HG03558 (cell line): ENCODE results near the gene SVBP.
"Not testable (repeated sequence)": the region's sequence is repeated elsewhere in the genome, so short reads cannot be mapped to it uniquely, and the experiment has no call there.

Source experiments
- ATAC-seq: cut with Tn5 transposase; IDR thresholded peaks from one replicate; pipeline ENCODE4 v1.9.1; 2021; ENCODE audit warnings: moderate number of reproducible peaks; ENCODE audit not compliant: unreplicated experiment; ENCODE audit errors: extremely low read depth

The SVBP gene

DNA sequence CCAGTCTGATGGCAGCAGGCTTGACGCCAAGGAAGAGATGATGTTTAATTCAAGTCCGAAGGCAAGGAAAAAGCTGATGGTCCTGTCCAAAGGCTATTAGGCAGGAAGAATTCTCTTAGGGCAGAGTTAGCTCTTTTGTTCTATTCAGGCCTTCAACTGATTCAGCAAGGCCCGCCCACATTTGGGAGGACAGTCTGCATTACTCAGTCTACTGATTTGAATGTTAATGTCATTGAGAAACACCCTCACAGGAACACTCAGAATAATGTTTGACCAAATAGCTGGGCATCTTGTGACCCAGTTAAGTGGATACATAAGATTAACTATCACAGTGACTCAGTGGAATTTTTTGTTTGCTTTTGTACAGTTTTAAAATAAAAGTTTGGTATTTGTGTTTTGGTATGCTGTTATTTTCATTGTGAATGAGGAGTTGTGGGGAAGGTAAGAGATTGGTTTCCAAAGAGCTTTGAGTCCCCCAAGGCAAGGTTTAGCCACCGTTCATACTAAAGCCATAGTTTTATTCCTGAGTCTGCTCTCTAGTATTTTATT, 27.5 kb upstream of the SVBP start:
- ATAC-seq, result no peak

DNA sequence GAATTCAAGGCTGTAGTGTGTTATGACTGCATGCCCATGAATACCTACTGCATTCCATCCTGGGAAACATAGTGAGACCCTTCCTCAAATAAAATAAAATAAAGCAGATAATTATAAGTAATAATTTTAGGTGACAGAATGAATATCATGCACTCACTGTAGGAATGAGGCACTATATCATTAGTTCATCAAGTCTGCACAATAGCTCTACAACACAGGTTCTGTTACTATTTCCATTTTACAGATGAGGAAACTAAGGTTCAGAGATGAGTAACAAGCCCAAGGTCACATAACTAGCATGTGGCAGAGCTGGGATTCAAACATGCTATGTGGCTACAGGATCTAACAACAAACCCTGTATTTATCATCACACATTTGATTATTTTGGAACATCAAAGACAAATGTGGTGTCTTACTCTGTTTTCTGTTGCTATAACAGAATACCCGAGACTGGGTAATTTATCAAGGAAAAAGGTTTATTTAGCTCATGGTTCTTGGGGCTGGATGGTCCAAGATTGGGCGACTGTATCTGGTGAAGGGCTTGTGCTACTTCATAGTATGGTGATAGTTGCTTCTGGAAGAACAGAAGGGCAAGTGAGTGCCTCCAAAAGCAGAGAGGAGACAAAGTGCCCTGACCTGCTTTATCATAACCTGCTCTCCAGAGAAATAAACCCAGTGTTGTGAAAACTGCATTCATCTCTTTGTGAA, 24.4 kb upstream of the SVBP start:
- no peak for ATAC-seq

DNA sequence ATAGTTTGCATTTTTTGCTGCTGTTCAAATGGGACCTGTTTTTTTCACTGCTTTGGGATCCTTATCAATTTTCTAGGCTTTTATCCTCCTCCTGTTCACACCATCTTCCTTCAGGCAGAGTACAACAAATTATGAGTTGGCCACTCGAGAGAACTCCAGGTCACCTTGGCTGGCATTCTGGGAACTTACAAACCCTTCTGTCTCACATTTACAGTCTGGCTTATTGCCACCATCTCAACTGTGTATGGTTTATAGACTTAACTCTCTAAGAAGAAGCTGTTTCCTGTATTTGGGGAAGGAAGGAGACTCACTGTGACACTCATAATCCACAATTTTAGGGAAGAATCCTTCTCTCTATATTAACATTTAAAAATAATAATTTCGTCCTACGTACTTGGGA, 23.8 kb upstream of the SVBP start:
- ATAC-seq, result no peak

DNA sequence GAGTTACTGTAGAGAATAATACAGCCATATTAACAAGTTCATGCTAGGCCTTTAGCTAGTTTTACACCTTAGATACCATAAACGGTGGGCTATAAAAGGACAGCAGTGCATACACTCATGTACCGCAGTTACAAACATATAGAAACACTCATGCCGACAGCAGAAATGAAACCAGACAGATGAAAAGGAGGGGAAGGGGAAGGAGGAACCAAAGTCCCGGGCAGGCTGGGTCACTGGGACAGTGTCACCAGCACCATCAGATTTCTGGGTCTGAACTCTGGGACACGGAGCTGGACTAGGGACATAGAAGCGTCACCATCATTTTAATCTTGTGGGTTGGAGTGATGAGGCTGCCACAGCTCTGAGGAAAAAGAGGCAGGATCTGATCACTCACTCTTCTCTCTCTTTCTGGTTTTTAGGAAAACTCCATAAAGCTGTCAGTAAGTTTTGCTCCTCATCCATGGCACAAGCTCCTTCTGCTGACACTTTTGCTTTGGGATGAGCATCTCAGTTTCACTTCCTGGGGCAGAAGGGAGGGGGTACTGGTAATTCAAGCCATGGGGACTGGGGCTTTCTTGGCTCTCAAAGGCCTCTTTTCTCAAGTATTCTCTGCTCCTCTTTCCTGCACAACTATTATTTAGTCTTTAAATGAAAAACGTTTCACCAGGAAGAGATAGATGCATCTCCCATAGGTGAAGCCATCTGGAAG, 21.4 kb upstream of the SVBP start:
- ATAC-seq, result no peak

DNA sequence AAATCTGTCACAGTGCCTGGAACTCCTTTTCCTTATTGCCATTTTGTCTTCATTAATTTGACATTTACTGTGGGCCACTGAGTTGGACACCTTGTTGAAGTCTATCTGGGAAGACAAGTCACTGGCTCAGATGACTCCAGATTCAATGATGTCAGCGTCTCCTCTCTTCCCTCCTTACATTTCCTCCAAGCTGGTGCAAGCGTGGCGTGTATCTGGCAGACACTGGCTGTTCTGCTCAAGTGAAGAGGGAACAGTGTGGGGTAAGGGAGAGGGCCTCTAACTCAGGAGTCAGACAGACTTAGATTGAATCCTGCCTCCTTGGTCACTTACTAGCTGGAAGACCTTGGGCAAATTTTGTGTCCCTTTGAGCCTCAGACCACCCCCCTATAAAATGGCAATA, 20.5 kb upstream of the SVBP start:
- no peak for ATAC-seq

DNA sequence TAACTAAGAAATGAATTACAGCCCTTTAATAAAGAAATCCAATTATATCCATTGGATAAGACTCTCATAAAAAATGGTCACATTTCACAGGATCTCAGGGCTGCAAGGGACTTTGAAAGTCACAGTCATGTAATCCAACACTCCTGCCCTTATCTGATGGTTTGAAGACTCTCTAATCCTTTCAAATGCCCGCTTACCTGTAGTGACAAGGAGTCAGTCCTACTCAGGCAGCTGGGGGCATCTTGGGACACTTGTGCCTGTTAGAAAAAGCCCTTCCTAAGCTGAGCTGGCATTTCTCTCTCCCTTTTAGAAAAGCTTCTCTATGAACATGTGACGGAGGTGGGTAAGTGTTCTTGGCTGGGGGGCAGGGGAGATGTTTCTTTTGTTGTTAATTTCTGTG, 18.2 kb upstream of the SVBP start:
- no peak for ATAC-seq

DNA sequence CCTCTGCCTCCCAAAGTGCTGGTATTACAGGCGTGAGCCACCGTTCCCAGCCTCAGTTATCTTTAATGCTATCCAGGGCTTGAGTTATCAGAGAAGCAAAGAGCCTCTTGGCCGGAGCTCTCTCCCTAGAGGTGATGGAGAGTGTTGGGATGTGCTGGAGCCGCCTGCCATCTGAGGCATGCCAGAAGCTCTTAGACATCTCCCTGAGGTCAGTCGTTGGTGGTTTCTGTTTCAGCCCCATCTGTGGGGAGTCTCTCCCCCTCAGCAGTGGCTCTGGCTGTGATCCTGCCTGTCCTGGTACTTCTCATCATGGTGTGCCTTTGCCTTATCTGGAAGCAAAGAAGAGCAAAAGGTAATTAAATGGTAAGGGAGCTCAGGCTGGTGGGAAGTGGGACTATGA, 17.6 kb upstream of the SVBP start:
- ATAC-seq, result no peak

DNA sequence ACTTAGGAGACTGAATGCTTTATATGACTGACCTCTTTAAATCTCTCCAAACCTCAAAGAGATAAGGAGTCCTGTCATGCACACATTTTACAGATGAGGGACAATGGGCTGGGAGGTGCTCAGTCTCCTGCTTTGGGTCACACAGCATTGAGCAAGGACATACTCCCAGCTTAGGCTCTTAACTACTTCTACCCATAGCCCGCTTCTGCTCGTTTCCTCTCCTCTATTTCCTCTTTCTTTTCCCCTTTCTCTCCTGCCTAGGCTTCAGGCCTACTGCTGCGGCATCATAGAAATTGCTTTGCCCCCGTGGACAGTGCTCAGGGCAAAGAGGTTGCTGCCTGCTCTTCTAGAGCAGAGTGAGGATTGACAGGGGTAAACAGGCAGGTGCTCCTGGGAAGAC, 16.8 kb upstream of the SVBP start:
- ATAC-seq, result no peak

DNA sequence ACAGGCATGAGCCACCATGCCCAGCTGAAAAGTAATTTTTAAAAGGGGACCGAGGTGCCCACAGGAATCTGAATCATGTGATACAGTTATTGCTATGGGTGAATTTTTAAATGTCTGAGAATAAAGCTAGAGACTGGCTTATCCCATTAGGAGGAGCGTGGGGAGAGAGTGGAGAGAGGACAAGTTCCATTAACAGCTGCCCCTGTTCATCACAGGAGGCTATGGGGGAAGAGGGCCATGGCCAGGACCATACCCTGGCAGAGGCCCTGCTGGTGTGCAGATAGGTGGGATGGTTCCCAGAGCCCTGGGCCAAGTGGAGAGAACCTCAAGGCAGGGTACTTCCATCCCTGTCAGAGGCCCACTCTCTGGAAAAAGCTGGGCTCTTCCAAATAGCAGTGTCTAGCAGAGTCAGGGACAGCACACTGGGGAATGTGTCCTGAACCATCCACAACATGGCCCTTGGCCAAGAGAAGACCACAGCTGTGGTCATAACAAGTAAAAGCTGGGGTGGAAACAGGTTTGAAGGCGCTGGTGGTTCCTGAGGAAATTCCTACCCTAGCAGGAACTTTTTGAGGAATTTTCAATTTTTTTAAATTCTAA, 15.5 kb upstream of the SVBP start:
- no peak for ATAC-seq

DNA sequence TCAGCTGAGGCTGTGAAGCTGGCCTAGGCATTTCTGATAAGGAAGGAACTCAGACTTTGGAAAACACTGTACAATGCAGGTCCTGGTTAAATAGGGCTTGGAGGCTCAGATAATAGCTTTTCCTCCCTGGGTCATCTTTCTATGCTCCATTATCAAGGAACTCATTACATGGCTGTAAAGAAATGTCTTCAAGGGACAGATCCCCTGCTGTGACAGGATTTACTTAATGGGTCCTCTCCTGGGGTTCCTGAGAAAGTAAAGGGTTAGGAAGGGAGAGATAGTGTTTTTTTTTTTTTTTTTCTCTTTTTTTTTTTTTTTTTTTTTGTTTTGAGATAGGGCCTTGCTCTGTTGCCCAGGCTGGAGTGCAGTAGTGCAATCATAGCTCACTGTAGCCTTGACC, 14.1 kb upstream of the SVBP start:
- ATAC-seq, result no peak

DNA sequence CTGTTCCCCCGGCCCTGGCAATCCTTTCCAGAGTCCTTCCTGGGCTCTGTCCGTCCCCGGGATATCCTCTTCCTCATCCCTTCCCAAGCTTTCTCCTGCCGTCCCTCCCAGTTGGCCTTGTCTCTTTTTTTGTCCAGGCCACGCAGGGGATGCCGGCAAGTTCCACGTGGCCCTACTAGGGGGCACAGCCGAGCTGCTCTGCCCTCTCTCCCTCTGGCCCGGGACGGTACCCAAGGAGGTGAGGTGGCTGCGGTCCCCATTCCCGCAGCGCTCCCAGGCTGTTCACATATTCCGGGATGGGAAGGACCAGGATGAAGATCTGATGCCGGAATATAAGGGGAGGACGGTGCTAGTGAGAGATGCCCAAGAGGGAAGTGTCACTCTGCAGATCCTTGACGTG, 13.4 kb upstream of the SVBP start:
- no peak for ATAC-seq

DNA sequence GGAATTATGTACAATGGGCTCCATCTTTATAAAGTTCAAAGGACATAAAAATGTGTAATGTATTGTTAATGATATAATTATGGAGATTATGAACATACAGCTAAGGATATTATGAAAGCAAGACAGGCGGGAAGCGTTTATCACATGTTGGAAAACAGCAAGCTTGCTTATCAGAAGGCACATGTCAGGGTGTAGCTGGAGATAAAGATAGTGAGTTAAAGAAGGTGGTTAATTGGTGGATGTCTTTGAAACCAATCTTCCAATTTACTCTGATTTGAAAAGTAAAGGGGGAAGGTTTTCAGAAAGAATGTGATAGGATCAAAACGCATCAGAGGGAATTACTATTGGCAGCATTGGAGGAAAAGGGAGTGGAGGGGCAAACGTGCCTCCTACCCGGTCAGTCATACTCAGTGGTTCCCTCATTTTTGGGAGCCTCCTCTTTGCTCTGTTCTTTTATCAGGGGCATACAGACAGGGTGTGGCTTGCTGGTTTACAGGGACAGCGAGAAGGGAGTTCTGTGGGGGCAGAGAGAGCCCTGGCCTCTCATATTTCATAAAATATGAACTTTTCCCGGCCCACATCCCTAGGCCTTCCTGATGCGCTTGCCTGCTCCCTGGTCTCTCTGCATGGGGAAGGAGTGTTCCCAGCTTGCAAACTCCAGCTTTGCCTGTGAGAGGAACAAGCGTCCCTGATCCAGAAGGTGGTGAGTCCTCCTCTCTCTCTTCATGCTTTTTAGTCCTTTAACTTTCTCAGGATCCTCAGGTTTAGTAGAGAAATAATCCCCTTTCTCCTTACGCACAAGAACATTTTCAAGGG, 8.0 kb upstream of the SVBP start:
- no peak for ATAC-seq

DNA sequence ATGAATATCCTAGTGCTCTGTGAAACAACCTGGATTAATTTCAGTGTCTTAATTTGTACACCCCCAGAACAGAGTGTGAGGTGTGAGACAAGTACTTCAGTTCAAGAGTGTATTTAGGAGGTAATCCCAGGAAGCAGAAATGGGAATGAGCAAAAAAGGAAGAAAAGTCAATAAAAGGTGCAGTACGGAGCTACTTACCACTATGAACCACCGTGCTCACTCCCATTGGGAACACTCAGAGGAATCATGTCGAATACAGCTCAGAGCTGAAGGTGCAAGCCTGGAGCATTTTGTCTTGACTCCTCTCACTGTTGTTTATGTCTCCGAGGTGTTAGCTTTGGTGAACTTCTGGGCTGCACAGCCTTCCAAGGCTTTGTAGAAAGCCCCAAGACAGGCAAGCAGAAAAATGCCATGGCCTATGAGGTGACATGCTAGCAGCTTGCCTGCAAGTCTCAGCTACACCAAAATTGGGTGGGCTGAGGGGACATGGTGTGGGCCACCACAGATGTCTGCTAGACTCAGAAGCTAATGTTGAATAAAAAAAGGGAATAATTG, 7.4 kb upstream of the SVBP start:
- ATAC-seq, result no peak

DNA sequence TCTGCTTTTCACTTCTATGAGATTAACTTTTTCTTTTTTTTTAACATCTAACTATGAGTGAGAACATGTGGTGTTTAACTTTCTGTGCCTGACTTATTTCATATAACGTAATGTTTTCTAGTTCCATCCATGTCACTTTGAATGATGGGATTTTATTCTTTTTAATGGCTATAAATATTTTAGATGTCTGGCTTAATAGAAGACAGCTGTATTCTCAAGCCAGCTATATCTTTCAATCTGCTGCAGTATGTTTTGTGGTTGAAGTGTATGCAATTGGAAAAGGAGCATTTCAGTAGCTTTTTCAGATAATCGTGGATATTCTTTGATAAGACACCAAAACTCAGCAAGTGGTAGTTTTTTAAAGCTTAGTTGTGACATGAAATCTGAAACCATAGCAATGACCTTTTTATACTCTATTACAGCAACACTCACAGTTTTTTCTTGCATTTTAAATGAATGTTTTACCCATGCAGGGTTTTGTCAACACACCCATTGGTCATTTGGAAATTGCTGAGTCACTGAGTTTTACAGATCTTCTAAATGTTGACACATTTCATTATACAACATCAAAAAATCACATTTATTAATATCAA, 5.7 kb upstream of the SVBP start:
- no peak for ATAC-seq

DNA sequence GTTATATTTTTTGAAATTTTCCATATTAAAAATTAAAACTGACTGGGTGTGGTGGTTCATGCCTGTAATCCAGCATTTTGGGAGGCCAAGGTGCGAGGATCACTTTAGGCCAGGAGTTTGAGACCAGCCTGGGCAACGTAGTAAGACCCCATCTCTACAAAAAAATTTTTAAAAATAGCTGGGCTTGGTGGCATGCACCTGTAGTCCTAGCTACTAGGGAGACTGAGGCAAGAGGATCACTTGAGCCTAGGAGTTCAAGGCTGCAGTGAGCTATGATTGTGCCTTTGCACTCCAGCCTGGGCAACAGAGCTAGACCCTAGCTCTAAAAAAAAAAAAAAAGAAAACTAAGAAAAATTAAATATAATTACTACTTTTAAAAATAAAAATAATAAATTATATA, 4.5 kb upstream of the SVBP start:
- no peak for ATAC-seq

DNA sequence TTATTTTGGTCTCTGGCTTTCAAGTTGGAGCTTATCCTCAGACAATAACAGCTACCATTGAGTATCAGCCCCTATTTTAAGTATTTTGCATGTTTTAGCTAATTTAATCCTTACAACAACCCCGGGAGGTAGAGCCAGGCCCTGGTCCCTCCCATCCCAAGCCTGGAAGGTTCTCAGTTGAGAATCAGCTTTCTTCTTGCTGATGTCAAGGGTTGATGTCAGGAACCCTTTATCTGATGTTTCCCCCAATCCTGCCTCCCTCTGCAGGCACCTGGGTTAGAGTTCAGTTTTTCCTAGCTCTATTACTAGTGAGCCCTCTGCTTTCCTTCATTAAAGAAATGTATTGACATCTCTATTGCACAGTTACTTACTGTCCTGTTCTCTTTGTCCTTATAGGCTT, 3.6 kb upstream of the SVBP start:
- ATAC-seq, result no peak

DNA sequence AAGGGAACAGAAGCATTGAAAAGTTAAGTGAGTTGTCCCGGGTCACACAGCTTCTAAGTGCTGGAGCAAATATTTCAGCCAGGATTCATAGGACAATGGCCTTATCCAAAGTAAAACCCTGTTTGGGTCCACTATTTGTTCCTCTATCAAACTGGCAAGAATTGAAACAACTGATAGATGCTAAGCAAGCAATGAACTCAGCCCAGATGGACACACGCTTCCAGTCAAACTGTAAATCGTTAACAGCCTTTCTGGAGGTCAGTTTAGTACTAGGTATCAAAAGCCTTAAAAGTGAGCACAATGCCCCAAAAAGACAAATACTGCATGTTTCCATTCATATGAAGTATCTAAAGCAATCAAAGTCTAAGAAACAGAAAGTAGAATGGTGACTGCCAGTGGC, 779 bp upstream of the SVBP start:
- ATAC-seq, result no peak

DNA sequence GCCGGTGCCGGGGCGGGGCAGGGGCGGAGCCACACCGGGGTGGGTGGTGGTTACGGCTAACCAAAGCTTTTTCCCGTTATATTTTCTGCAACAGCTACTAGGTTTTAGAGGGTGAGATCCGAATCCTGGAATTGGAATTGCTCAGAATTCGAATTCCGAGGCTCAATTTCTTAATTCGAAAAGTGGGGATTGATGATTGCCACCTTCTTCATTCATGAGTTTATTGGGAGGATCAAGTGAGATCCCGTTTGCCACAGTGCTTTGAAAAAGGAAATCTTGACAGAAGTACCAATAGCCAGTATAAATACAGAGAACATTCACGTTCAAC, 207 bp upstream of the SVBP start:
- ATAC-seq, result no peak

DNA sequence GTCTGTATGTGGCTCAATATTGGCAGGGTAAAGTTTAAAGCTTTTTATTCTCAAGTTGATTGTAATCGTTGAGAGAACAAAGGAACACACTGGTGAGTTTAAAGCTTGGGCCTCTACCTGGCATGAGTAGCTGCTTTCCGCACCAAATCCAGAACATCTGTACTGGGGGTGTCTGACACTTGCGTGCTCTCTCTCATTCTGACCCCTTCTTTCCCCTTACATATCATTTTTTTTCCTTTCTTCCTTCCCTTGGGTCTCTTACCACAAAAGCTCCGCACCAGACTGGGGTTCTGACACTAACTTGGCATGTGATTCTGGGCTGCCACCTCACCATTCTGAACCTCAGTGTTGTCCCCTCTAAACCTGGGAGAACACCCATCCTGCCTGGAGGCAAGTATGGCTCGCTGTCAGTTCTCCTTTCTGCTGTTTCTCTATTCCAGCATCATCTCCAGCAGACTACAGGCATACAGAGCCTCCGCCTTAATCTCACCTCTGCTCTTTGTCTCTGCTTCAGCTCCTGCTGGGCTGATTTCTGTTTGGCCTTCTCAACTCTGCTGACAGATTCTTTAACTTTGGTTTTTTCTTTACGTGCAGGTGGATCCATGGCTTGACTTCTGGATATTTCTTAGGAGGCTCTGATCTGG, 1.1 kb downstream of the SVBP start:
- no peak for ATAC-seq

DNA sequence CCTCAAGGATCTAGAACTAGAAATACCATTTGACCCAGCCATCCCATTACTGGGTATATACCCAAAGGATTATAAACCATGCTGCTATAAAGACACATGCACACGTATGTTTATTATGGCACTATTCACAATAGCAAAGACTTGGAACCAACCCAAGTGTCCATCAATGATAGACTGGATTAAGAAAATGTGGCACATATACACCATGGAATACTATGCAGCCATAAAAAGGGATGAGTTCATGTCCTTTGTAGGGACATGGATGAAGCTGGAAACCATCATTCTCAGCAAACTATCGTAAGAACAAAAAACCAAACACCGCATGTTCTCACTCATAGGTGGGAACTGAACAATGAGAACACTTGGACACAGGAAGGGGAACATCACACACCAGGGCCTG, 2.4 kb downstream of the SVBP start:
- not testable (repeated sequence) for ATAC-seq
